GM19455 (cell line): ENCODE data around the gene NCOA3.

Experiments
- ATAC-seq: cut with Tn5 transposase; IDR thresholded peaks from one replicate; pipeline ENCODE4 v1.9.1; 2021; ENCODE audit not compliant: unreplicated experiment

The NCOA3 gene

GRCh38 chr20:47629907-47630306, 128.2 kb downstream of the NCOA3 start:
- ATAC-seq, result no peak

GRCh38 chr20:47631078-47631477, 129.4 kb downstream of the NCOA3 start:
- no peak for ATAC-seq

- no peak for ATAC-seq
Observed at GRCh38 chr20:47635256-47635655, 133.6 kb downstream of the NCOA3 start.

GRCh38 chr20:47638851-47639250, 137.2 kb downstream of the NCOA3 start:
- ATAC-seq, result no peak

GRCh38 chr20:47642118-47642517, 140.4 kb downstream of the NCOA3 start:
- ATAC-seq, result no peak

GRCh38 chr20:47642624-47643023, 140.9 kb downstream of the NCOA3 start:
- ATAC-seq, result no peak

- ATAC-seq, result no peak
Observed at GRCh38 chr20:47645632-47646031, 143.9 kb downstream of the NCOA3 start.

GRCh38 chr20:47647994-47648393, 146.3 kb downstream of the NCOA3 start:
- ATAC-seq, result no peak

GRCh38 chr20:47648943-47649342, 147.3 kb downstream of the NCOA3 start:
- ATAC-seq, result no peak

GRCh38 chr20:47652301-47652700, 150.6 kb downstream of the NCOA3 start:
- no peak for ATAC-seq

- ATAC-seq, result no peak
Observed at GRCh38 chr20:47652794-47653193, 151.1 kb downstream of the NCOA3 start.

GRCh38 chr20:47653869-47654268, 152.2 kb downstream of the NCOA3 start:
- ATAC-seq, result no peak

GRCh38 chr20:47654370-47654769, 152.7 kb downstream of the NCOA3 start:
- ATAC-seq, result no peak

- no peak for ATAC-seq
Observed at GRCh38 chr20:47655635-47656034, 153.9 kb downstream of the NCOA3 start.

- ATAC-seq, result no peak
Observed at GRCh38 chr20:47656318-47656717, 154.6 kb downstream of the NCOA3 start.

- no peak for ATAC-seq
Observed at GRCh38 chr20:47659904-47660601, 158.4 kb downstream of the NCOA3 start.

- ATAC-seq, result no peak
Observed at GRCh38 chr20:47660602-47660905, 158.9 kb downstream of the NCOA3 start.

- no peak for ATAC-seq
Observed at GRCh38 chr20:47660983-47661700, 159.5 kb downstream of the NCOA3 start.

GRCh38 chr20:47661714-47662113, 160.0 kb downstream of the NCOA3 start:
- ATAC-seq, result no peak

GRCh38 chr20:47662483-47663353, 161.0 kb downstream of the NCOA3 start:
- ATAC-seq, result no peak

- ATAC-seq, result no peak
Observed at GRCh38 chr20:47663354-47664067, 161.8 kb downstream of the NCOA3 start.
